Spleen (tissue), 11 donors: ENCODE results near the gene IFNGR2. TPM values are rescaled to one million over a fixed set of nuclear protein-coding genes. Genes with fewer than 3 reads are reported as not detected.

ENCODE experiments used
- DNase-seq: peaks from one replicate; pipeline ENCODE4 v3.0.0-alpha.2; 2020
- H3K27ac ChIP-seq, 8 donors: fragments of 200-600 bp; sonication (generic) in 7 of 8; 1 replicate in 4 of 8; 2 replicates in 4 of 8; pipeline versions ENCODE4 v1.5.0 to v1.8.0; 2016 to 2021; ENCODE audit warnings: inconsistent platforms in 4 of 8, mild to moderate bottlenecking in 4 of 8, moderate library complexity in 1 of 8
- H3K27me3 ChIP-seq, 7 donors: fragments of 200-600 bp; sonication (generic) in 6 of 7; replicated peaks in 1 of 7; 1 replicate in 4 of 7; 2 replicates in 3 of 7; pipeline versions ENCODE4 v1.5.0 to v1.8.0; 2016 to 2021; ENCODE audit warnings: inconsistent platforms in 3 of 7, mild to moderate bottlenecking in 1 of 7
- H3K36me3 ChIP-seq, 6 donors: fragments of 200-600 bp; sonication (generic) in 5 of 6; 1 replicate in 4 of 6; 2 replicates in 2 of 6; pipeline versions ENCODE4 v1.5.0 to v1.8.0; 2016 to 2021; ENCODE audit warnings: inconsistent platforms in 2 of 6
- H3K4me1 ChIP-seq, 6 donors: fragments of 200-600 bp; sonication (generic) in 5 of 6; 1 replicate in 3 of 6; 2 replicates in 3 of 6; pipeline versions ENCODE4 v1.5.0 to v1.8.0; 2016 to 2021; ENCODE audit warnings: inconsistent platforms in 3 of 6
- H3K4me3 ChIP-seq, 8 donors: fragments of 200-600 bp; sonication (generic) in 7 of 8; 1 replicate in 4 of 8; 2 replicates in 4 of 8; pipeline versions ENCODE4 v1.5.0 to v1.8.0; 2016 to 2021; ENCODE audit warnings: inconsistent platforms in 4 of 8, mild to moderate bottlenecking in 4 of 8, moderate library complexity in 2 of 8
- H3K9me3 ChIP-seq, 8 donors: fragments of 200-600 bp; sonication (generic) in 7 of 8; 1 replicate in 4 of 8; 2 replicates in 4 of 8; pipeline versions ENCODE4 v1.5.0 to v1.8.0; 2016 to 2021; ENCODE audit warnings: inconsistent platforms in 4 of 8
- POLR2A ChIP-seq, 3 donors: fragments of 450-650 bp; IDR thresholded peaks; one replicate each; pipeline ENCODE4 v1.5.1; 2017; ENCODE audit warnings: antibody characterized with exemption in 3 of 3, mild to moderate bottlenecking in 1 of 3
- POLR2AphosphoS5 ChIP-seq, 3 donors: sonication (generic); formaldehyde crosslinking; IDR thresholded peaks; one replicate each; pipeline ENCODE4 v1.5.1; 2017; ENCODE audit warnings: antibody characterized with exemption in 3 of 3
- WGBS, 5 donors: extraction: QIAGEN DNeasy Blood & Tissue Kit in 3 of 5; methylation state at CpG; one replicate each; pipeline versions ENCODE4 v1.1.5 to v1.1.7; 2013 to 2018; 5-methylcytosine and 5-hydroxymethylcytosine counted together
- intact Hi-C: fragments of 100-400 bp; cut with DNase I; formaldehyde crosslinking; loops from one replicate; pipeline ENCODE4 v1.15.0; 2023; ENCODE audit warnings: low total_unique reads
- polyA plus RNA-seq, 3 donors: library from polyadenylated mRNA; stranded (reverse); fragments of 200-250 nt; gene quantifications; one replicate each; pipeline ENCODE4 v1.2.1, GENCODE V29; 2013
- total RNA-seq, 7 donors: library from RNA; depleted of rRNA in 3 of 7; stranded (reverse); fragments of >200 nt in 3 of 7; fragmentation: NEBNext Ultra II Directional in 4 of 7; extraction: Animal tissue kit (Norgen Biotek cat#: 25700) in 4 of 7; gene quantifications; one replicate each; pipeline versions ENCODE4 v1.1.0 to v1.2.1, GENCODE V29; 2016 to 2021
- TF ChIP-seq, protein P1 (sequence below), 11 experiments: fragments of 200-600 bp in 7 of 11; fragments of 450-650 bp in 4 of 11; sonication (generic) in 4 of 11; IDR thresholded peaks in 8 of 11; conservative IDR thresholded peaks in 3 of 11; 1 replicate in 7 of 11; 2 replicates in 4 of 11; pipeline versions ENCODE4 v1.4.0 to v1.8.0; 2016 to 2021; ENCODE audit warnings: antibody characterized with exemption in 11 of 11, inconsistent platforms in 4 of 11, mild to moderate bottlenecking in 1 of 11
- donor health status: healthy with polysubstance abuse.
- donor health status: DM: no; HTN: no; CAD: no; lungs with moderate emphysema.
- donor health status: DM: no; HTN: no; CAD: no.
- donor health status: Bipolar disorder and iron deficiency.
- donor health status: healthy.
- donor health status: DM: no; HTN: no; CAD: no.
- donor health status: DM: yes; HTN: yes; CAD: no.

The IFNGR2 gene
- total and polyA plus RNA-seq, 10 donors, result 73.6 to 133 (median 99.0) TPM

DNA sequence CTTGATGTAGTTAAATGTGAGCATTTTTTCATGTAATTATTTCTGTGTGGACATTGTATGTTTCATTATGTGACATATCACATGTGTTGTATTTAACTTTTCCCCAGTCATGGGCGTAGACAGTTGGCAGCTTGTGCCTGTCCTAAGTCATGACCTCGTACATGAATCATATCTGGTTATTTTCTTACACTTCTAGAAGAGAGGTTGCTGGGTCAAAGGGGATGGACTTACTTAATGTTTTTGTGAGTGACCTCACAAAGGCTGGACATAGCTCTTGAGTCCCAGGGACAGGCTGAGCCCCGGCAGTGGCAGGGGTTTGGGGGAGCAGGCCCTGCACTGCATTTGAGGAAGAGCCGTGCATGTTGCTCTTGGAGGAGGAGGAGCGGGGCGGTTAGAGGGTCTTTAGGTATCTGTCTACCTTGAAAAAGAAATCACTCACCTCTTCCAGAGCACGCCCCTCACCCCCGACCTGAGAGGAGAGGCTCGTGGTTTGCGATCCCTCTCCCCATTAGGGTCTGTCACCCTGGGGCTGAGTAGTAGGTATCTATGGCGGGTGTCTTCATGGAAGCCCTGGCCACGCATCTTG is 16.4 kb downstream of the IFNGR2 start:
- Histone ChIP-seq H3K4me3 (no peak overlapping the region), H3K9me3 (no peaks in the 10 kb centered on the region), H3K36me3 (peaks cover 0 to 100% (median 88%) of the 10 kb centered on the region in 6 donors), H3K4me1 (peaks cover 0 to 60% (median 14%) of the 10 kb centered on the region in 6 donors), H3K27me3 (no peaks in the 10 kb centered on the region), H3K27ac (peak overlapping the region in 3 of 8 donors; percentile 42 to 53 (median 44))
- intact Hi-C loops, result no loop called here
- no peak for DNase-seq
- WGBS, 5 donors, result 85 to 94% (median 93%) methylated on average over 12 of the region's 12 CpGs
- TF ChIP-seq POLR2A (IDR thresholded peaks at IDR 0.05) (no peak), POLR2AphosphoS5 (IDR thresholded peaks at IDR 0.05) (peak in 1 of 3 donors; percentile 41)
- TF ChIP-seq, protein P1, sequence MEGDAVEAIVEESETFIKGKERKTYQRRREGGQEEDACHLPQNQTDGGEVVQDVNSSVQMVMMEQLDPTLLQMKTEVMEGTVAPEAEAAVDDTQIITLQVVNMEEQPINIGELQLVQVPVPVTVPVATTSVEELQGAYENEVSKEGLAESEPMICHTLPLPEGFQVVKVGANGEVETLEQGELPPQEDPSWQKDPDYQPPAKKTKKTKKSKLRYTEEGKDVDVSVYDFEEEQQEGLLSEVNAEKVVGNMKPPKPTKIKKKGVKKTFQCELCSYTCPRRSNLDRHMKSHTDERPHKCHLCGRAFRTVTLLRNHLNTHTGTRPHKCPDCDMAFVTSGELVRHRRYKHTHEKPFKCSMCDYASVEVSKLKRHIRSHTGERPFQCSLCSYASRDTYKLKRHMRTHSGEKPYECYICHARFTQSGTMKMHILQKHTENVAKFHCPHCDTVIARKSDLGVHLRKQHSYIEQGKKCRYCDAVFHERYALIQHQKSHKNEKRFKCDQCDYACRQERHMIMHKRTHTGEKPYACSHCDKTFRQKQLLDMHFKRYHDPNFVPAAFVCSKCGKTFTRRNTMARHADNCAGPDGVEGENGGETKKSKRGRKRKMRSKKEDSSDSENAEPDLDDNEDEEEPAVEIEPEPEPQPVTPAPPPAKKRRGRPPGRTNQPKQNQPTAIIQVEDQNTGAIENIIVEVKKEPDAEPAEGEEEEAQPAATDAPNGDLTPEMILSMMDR (IDR thresholded peaks at IDR 0.05 in 8 of 11, conservative IDR thresholded peaks at IDR 0.05 in 3 of 11), result no peak

DNA sequence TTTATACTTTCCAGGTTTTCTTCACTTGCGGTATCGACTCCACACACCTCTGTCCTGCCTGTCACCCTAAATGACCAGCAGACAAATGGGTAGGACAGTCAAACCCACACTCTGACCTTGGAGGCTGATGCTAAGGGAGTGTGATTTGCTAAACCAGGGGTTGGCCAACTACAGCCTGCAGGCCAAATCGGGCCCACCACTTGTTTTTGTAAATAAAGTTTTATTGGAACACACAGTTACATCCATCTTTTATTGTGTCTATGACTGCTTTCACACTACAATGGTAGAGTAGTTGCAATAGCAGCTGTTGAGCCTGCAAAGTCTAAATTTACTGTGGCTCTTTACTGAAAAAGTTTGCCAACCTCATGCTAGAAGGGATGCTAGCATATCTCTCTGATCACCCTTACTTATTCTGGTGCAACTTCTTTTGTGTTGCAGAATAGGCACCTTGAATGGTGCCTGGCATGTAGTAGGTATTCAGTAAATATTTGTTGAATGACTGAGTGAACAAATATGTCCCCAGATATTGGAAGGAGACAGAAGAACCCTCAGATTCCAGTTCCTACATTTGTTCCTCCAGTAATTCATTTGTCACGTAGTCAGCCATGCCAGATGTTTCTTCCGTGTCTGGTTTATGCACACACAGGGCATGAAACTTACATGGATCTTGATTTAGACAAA is 18.6 kb downstream of the IFNGR2 start:
- peaks cover 0 to 46% (median 9%) of the 10 kb centered on the region in 6 donors for H3K4me1 ChIP-seq
- H3K4me3 ChIP-seq, result no peak overlapping the region
- H3K9me3 ChIP-seq, result no peaks in the 10 kb centered on the region
- no peak overlapping the region for H3K27ac ChIP-seq
- no peak for DNase-seq
- intact Hi-C loops, result no loop called here
- peaks cover 0 to 100% (median 88%) of the 10 kb centered on the region in 6 donors for H3K36me3 ChIP-seq
- no peaks in the 10 kb centered on the region for H3K27me3 ChIP-seq
- no peak for TF ChIP-seq POLR2A (IDR thresholded peaks at IDR 0.05)
- peak in 1 of 3 donors; percentile 31 for TF ChIP-seq POLR2AphosphoS5 (IDR thresholded peaks at IDR 0.05)
- 95 to 98% (median 96%) methylated on average over 5 of the region's 5 CpGs for WGBS, 5 donors

DNA sequence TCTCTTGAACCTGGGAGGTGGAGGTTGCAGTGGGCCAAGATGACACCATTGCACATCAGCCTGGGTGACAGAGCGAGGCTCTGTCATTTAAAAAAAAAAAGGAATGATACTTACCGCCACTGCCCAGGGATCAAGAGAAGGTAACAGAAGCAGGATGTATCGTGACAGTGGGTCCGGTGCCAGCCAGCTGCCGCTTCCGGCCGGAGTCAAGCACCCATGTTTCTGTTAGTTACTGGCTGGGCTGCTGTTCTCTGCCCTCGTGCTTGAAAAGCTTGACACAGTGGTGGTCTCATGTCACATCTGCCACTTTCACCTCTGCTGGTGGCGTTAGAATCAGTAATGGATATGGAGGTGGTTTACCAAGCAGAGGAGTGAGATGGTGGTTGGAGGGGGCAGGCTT is 21.0 kb downstream of the IFNGR2 start:
- DNase-seq, result peak; percentile 3
- Histone ChIP-seq H3K9me3 (no peaks in the 10 kb centered on the region), H3K27ac (no peak overlapping the region), H3K36me3 (peaks cover 0 to 100% (median 93%) of the 10 kb centered on the region in 6 donors), H3K4me3 (no peak overlapping the region), H3K27me3 (no peaks in the 10 kb centered on the region), H3K4me1 (peaks cover 0 to 41% (median 6%) of the 10 kb centered on the region in 6 donors)
- TF ChIP-seq, protein P1 (IDR thresholded peaks at IDR 0.05 in 8 of 11, conservative IDR thresholded peaks at IDR 0.05 in 3 of 11), result no peak
- TF ChIP-seq POLR2A (IDR thresholded peaks at IDR 0.05) (no peak), POLR2AphosphoS5 (IDR thresholded peaks at IDR 0.05) (peak in 1 of 3 donors; percentile 23)
- 92 to 95% (median 93%) methylated on average over 9 of the region's 9 CpGs for WGBS, 5 donors
- intact Hi-C loops, result no loop called here

DNA sequence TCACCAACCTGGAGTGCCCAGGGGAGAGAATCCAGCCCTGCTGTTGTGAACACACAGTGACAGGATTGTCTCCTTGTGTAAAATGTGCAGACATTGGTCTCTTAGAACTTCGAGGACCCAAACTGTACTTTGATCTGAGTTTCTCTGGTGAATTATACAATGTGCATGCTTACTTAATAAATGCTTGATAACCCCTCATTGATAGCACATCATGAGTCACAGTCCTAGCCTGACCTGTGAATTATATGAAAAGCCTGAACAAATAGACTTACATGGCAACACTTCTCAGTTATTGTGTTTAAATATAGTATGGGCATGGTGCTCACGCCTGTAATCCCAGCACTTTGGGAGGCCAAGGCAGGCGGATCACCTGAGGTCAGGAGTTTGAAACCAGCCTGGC is 22.6 kb downstream of the IFNGR2 start:
- no peak overlapping the region for H3K4me3 ChIP-seq
- DNase-seq, result no peak
- H3K4me1 ChIP-seq, result peaks cover 0 to 39% (median 0%) of the 10 kb centered on the region in 6 donors
- TF ChIP-seq POLR2AphosphoS5 (IDR thresholded peaks at IDR 0.05) (no peak), POLR2A (IDR thresholded peaks at IDR 0.05) (no peak)
- TF ChIP-seq, protein P1 (IDR thresholded peaks at IDR 0.05 in 8 of 11, conservative IDR thresholded peaks at IDR 0.05 in 3 of 11), result no peak
- H3K27ac ChIP-seq, result peak overlapping the region in 2 of 8 donors; percentile 13 to 49
- no peaks in the 10 kb centered on the region for H3K27me3 ChIP-seq
- no peaks in the 10 kb centered on the region for H3K9me3 ChIP-seq
- peaks cover 0 to 100% (median 94%) of the 10 kb centered on the region in 6 donors for H3K36me3 ChIP-seq
- WGBS, 5 donors, result 92 to 95% (median 94%) methylated on average over 3 of the region's 3 CpGs
- intact Hi-C loops, result no loop called here
